Gastroesophageal sphincter (tissue), 4 donors: Measurements from ENCODE around the gene MCMBP. TPM values are rescaled to one million over a fixed set of nuclear protein-coding genes. Genes with fewer than 3 reads are reported as not detected.

Experiments
- ATAC-seq: fragments of 150-250 bp; one replicate; pipeline ENCODE4 v1.9.1; 2016; ENCODE audit warnings: mild to moderate bottlenecking, moderate library complexity
- H3K27ac ChIP-seq, 4 donors: fragments of 200-600 bp; sonication (generic) in 3 of 4; 1 replicate in 3 of 4; 2 replicates in 1 of 4; pipeline ENCODE4 v1.5.1; 2016 to 2019
- H3K27me3 ChIP-seq: fragments of 200-600 bp; sonication (generic); one replicate; pipeline ENCODE4 v1.5.1; 2019
- H3K36me3 ChIP-seq, 2 donors: fragments of 200-600 bp; sonication (generic); one replicate each; pipeline ENCODE4 v1.5.1; 2019; ENCODE audit warnings: control low read depth in 1 of 2
- H3K4me1 ChIP-seq, 3 donors: fragments of 200-600 bp; sonication (generic); 1 replicate in 2 of 3; 2 replicates in 1 of 3; pipeline ENCODE4 v1.5.1; 2016 to 2019; ENCODE audit warnings: control low read depth in 2 of 3
- H3K4me3 ChIP-seq, 2 donors: fragments of 200-600 bp; sonication (generic); one replicate each; pipeline ENCODE4 v1.5.1; 2019; ENCODE audit warnings: mild to moderate bottlenecking in 1 of 2, moderate library complexity in 1 of 2
- H3K9me3 ChIP-seq, 3 donors: fragments of 200-600 bp; sonication (generic); one replicate each; pipeline ENCODE4 v1.5.1; 2017 to 2019; ENCODE audit warnings: control low read depth in 2 of 3
- EP300 ChIP-seq: sonication (generic); formaldehyde crosslinking; IDR thresholded peaks from one replicate; pipeline ENCODE4 v1.6.1; 2017; ENCODE audit warnings: antibody characterized with exemption, mild to moderate bottlenecking
- POLR2A ChIP-seq, 2 donors: fragments of 450-650 bp; IDR thresholded peaks; one replicate each; pipeline ENCODE4 v1.6.1; 2017; ENCODE audit warnings: antibody characterized with exemption in 2 of 2, mild to moderate bottlenecking in 2 of 2, moderate library complexity in 1 of 2
- POLR2AphosphoS5 ChIP-seq: sonication (generic); formaldehyde crosslinking; IDR thresholded peaks from one replicate; pipeline ENCODE4 v1.6.1; 2017; ENCODE audit warnings: antibody characterized with exemption
- WGBS, 2 donors: methylation state at CpG; one replicate each; pipeline ENCODE4 v1.1.5; 2018; ENCODE audit warnings: low coverage in 1 of 2; 5-methylcytosine and 5-hydroxymethylcytosine counted together
- total RNA-seq, 4 donors: library from RNA; depleted of rRNA; stranded (reverse); fragments of >200 nt; gene quantifications; one replicate each; pipeline ENCODE4 v1.1.0, GENCODE V29; 2016
- TF ChIP-seq, protein P1 (sequence below), 4 experiments: fragments of 200-600 bp in 2 of 4; fragments of 450-650 bp in 2 of 4; sonication (generic) in 1 of 4; IDR thresholded peaks; one replicate each; pipeline ENCODE4 v1.5.1; 2017 to 2019; ENCODE audit warnings: antibody characterized with exemption in 4 of 4, mild to moderate bottlenecking in 2 of 4, moderate library complexity in 2 of 4

MCMBP gene
- total RNA-seq, 4 donors from 2014 or later = 45.0 to 68.0 (median 54.8) TPM

DNA sequence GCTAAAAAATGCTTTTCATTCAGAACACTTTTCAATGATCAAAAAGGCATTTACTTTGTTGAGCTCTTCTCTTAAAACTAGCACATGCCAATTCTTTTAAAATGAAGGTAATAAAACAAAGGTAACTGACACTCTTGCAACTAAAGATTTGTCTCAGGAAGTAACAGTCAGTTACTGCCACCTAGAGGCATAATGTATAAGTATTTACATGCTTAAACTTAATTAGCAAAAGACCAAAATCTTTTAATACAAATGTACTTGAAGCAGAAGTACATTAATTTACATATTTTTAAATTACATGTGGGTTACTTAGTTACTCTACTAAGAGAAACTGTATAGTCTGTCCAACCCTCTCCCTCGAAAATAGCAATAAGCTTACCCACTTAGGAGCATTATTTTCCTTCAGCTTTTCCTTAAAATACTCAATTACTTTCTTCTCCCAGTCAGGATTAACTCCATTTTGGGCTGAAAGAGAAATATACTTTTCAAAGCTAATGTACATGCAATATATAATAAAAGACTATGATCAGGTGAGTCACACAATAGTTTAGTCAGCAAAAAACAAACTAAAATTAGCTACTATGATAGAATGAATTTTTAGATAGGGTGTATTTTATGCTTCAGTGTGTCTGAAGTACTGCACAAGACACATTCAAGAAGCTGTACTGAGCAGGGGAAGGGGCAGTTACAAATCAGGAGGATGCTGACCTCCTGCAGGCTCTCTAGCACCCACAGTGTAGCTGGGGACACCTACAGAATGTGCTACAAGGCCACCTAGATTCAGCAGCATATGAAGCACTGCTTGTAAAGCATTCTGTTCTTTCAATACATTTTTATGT is 13.0 kb downstream of the MCMBP start:
- ATAC-seq = no peak

GRCh38 chr10:119858063-119858462 is 14.6 kb downstream of the MCMBP start:
- TF ChIP-seq EP300 = no peak
- TF ChIP-seq POLR2AphosphoS5 = no peak
- TF ChIP-seq POLR2A (IDR thresholded peaks at IDR 0.05) = no peak
- TF ChIP-seq, protein P1, sequence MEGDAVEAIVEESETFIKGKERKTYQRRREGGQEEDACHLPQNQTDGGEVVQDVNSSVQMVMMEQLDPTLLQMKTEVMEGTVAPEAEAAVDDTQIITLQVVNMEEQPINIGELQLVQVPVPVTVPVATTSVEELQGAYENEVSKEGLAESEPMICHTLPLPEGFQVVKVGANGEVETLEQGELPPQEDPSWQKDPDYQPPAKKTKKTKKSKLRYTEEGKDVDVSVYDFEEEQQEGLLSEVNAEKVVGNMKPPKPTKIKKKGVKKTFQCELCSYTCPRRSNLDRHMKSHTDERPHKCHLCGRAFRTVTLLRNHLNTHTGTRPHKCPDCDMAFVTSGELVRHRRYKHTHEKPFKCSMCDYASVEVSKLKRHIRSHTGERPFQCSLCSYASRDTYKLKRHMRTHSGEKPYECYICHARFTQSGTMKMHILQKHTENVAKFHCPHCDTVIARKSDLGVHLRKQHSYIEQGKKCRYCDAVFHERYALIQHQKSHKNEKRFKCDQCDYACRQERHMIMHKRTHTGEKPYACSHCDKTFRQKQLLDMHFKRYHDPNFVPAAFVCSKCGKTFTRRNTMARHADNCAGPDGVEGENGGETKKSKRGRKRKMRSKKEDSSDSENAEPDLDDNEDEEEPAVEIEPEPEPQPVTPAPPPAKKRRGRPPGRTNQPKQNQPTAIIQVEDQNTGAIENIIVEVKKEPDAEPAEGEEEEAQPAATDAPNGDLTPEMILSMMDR (IDR thresholded peaks at IDR 0.05) = no peak
- no peaks in the 10 kb centered on the region for H3K9me3 ChIP-seq
- H3K4me1 ChIP-seq = peaks cover 0 to 37% (median 0%) of the 10 kb centered on the region in 3 donors
- WGBS, 2 donors = 36 to 56% methylated on average over 1 of the region's 1 CpG
- H3K4me3 ChIP-seq = no peak overlapping the region
- no peak overlapping the region for H3K27ac ChIP-seq
- no peak for ATAC-seq
- H3K27me3 ChIP-seq = no peaks in the 10 kb centered on the region
- peaks cover 0 to 54% of the 10 kb centered on the region in 2 donors for H3K36me3 ChIP-seq

More for the DNA sequence above, 13.0 kb downstream of the MCMBP start:
- Histone ChIP-seq H3K9me3 (peaks cover 0 to 5% (median 0%) of the 10 kb centered on the region in 3 donors), H3K27ac (no peak overlapping the region), H3K36me3 (peaks cover 0 to 38% of the 10 kb centered on the region in 2 donors), H3K4me3 (no peak overlapping the region), H3K4me1 (peaks cover 0 to 38% (median 0%) of the 10 kb centered on the region in 3 donors), H3K27me3 (no peaks in the 10 kb centered on the region)
- 65 to 76% methylated on average over 1 of the region's 1 CpG for WGBS, 2 donors
- TF ChIP-seq EP300 (no peak), POLR2A (IDR thresholded peaks at IDR 0.05) (no peak), POLR2AphosphoS5 (no peak)
- TF ChIP-seq, protein P1 (IDR thresholded peaks at IDR 0.05) = peak; percentile 31 to 67 (median 52)

- H3K4me3 ChIP-seq = no peak overlapping the region
- ATAC-seq = no peak
- 62 to 80% methylated on average over 1 of the region's 1 CpG for WGBS, 2 donors
- no peaks in the 10 kb centered on the region for H3K27me3 ChIP-seq
- TF ChIP-seq EP300 = no peak
- TF ChIP-seq, protein P1 (IDR thresholded peaks at IDR 0.05) = no peak
- no peak for TF ChIP-seq POLR2AphosphoS5
- no peak for TF ChIP-seq POLR2A (IDR thresholded peaks at IDR 0.05)
- peaks cover 0 to 93% of the 10 kb centered on the region in 2 donors for H3K36me3 ChIP-seq
- H3K4me1 ChIP-seq = peaks cover 0 to 20% (median 0%) of the 10 kb centered on the region in 3 donors
- no peaks in the 10 kb centered on the region for H3K9me3 ChIP-seq
- H3K27ac ChIP-seq = no peak overlapping the region
These were observed 19.1 kb downstream of the MCMBP start for GRCh38 chr10:119853574-119853973.

GRCh38 chr10:119852822-119853221 is 19.8 kb downstream of the MCMBP start:
- WGBS, 2 donors = 82 to 86% methylated on average over 6 of the region's 6 CpGs

More at GRCh38 chr10:119852822-119853221, 19.8 kb downstream of the MCMBP start:
- no peak overlapping the region for H3K27ac ChIP-seq
- peaks cover 0 to 13% (median 0%) of the 10 kb centered on the region in 3 donors for H3K4me1 ChIP-seq
- no peak for ATAC-seq
- H3K9me3 ChIP-seq = no peaks in the 10 kb centered on the region
- no peak overlapping the region for H3K4me3 ChIP-seq
- peaks cover 0 to 94% of the 10 kb centered on the region in 2 donors for H3K36me3 ChIP-seq
- TF ChIP-seq POLR2A (IDR thresholded peaks at IDR 0.05) (no peak), POLR2AphosphoS5 (no peak)
- TF ChIP-seq, protein P1 (IDR thresholded peaks at IDR 0.05) = no peak
- H3K27me3 ChIP-seq = no peaks in the 10 kb centered on the region
